Measurements from ENCODE around the gene TMEM266.
A peak's percentile ranks its signal among the peaks of the same experiment; 100 is the strongest.

Gene TMEM266

DNA sequence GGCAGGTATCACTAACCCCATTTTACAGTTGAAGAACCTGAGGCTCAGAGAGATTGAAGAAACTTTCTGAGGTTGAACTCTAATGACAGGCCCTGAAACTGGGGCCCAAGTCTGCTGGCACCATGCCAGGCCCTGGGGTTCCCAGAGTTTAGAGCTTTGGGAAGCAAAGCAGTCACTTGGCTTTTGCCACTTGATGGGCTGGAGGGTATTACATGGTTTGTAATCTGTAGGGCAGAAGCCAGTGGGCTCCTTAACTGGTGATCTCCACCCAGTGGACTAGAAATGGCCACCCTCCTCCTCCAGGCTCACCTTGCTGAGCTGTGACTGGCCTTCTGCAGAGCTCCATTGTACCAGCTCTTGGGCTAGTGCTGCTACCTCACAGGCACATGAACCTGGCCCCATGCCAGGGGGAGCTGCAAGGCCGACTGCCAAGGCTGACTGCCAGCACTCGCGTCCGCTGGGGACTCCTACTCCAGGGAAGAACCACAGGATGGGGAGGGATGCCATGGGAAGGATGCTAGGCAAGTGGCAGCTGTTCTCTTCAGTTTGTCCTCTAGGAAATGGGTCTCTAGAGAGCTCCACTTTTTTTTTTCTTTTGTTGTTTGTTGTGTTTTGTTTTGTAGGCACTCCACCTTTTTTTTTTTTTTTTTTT is 146.7 kb downstream of the TMEM266 start:
- DNase-seq, result peak; percentile 72

DNA sequence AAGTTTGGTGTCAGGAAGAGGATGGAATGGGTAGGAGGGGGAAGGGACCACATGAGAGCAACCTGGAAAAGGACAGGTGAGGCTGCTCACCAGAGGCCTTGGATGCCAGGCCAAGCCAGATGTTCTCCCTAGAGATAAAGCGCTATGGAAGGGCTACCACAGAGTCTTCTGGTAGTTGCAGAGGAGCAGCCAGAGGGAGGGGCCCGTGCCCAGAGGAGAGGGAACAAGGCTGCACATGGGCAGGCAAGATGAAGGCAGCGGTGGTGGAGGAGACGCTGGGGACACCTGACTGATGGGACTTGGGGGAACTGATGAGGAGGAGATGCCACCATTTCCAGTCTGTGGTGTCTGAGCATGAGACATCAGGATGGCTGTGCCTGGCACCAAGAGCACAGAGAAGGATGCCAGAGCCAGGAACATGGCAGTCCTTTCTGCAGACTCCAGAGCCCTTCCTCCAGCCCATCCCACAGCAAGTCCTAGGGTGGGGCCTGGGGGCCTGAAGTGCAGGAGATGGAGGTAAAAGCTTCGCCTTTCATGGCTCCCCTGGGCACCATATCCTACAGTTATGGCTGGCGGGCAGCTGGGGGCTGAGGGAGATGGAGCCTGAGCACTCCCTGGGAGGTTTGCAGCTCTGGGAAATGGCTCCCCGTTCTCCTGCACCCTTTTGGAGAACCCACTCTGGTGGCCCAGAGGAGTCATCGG is 148.4 kb downstream of the TMEM266 start:
- DNase-seq, result no peak

DNA sequence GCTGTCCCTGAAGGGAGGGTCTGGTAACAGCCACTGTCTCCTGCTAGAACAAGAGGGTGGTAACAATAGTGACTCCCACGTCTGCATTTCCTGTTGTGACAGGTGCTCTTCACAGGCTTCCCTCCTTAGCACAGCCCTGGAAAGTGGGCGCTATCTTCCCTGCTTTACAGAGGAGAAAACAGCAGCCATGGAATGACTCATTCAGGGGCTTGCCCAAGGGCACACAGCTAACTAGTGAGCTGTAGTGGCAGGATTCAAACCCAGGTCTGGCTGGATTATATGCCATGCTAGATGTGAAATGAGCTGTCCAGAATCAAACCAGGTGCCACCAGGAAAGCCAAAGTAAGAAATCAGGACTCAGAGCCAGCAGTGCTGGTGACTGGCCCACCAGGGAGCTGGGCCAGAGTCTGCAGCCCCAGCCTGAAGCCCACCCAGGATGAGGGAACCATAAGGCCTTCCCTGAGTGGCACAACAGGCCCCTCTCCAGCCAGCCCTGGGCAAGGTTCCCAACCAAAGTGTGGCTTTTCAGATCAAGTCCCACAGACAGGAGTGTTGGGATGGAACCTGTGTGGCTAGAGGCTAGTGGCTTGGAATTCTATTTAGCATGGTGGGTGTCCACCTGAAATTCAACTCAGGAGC is 149.1 kb downstream of the TMEM266 start:
- peak; percentile 58 for DNase-seq

DNA sequence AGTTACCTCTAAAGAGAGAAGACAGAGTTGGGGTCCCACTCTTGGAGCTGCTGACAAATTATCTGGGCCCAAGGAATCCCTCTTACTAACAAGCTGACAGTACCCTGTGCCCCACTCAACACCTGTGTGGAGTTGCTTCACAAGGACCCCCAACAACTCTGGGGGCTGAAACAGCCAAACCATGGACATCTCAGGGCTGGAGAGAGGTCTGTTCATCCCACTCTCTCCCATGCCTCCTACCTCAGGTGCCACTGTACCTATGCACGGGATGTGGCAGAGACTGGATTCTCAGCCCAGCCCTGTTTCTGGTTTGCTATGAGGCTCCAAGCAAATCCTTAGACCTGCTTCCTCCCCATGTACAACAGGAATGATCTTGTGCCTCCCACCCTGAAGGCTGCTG is 149.7 kb downstream of the TMEM266 start:
- DNase-seq, result no peak

DNA sequence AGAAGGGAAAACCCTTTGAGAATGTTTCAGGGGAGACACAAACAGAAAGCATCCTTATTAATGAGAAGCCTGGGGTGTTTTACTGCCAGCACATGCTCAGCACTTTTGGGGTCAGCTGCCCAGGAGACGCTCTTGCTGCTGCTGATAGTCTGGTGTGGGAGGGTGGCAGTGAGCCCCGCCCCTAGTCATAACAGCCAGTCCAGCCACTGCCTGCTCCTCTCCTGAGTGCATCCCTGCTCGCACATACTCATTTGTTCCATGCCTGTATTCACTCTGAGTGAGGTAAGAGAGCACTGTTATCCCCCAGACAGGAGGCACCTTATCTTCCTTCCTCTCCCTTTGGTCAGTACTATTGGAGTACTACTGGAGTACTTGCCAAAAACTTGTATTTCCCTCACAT is 150.2 kb downstream of the TMEM266 start:
- peak; percentile 90 for DNase-seq

DNA sequence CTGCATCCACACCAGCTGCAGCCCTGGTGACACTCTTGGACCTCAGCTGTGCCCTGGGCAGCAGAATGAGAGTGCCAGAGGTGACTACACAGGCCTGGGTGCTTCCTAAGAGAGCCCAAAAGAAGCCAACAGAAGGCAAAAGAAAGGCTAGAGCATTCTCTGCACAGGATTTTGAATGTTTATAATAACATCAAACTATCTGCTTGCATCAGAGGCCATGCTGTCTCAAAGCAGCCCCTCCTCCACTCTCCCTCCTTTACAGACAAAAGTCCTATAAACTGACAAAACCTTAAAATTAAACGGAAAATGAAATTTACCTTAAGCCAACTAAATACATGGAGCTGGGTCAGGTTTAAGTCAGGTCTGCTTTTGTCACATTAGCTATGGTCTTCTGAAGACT is 155.8 kb downstream of the TMEM266 start:
- no peak for DNase-seq

DNA sequence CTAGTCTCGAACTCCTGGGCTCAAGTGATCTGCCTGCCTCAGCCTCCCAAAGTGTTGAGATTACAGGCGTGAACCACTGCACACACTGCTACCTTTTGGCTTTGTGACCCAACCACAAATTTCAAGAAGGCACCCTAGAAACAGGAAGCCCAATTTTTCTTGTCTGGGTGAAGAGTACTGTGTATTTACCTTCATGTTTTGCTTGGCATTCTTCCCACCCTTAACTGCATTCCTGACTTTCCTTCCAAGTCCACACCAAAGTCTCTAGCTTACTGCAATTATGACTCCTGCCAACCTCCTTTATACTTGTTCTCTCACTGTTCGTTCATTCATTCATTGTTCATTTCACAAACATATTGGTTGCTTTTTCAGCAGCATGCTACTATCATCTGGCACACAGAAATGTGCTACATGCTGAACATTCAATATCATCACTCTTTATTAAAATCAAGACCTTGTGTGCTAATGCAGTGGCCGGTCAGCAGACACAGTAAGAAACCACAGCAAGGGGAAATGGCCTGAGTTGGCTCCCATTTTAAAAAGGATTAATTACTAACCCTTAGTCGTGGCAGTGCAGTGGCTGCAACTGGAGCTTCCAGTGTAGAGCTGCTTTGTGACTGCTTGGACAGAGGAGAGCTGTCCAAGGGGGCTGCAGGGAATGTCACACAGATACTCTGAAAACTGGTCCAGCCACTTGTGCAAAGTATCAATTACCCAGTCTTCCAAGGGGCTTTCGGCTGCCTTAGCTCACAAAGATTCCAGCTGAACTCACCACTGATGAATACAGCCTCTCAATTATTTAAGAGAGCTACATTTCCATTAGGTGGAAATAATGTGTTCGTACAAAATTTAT is 157.5 kb downstream of the TMEM266 start:
- DNase-seq, result peak; percentile 73

DNA sequence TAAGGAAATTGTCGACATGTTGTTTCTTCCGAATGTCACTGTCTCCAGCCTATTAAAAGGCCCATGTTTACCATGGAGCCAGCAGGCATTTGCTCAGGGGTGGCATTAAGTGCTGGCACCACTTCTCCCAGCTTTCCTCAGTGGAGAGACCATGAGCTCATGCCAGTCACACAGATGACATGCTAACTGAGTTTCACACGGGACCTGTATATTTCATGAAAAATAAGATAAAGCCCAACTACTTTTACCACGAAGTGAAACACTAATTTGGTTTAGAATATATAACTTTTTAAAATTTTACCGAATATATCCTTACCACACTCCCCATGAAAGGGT is 158.1 kb downstream of the TMEM266 start:
- DNase-seq, result no peak

DNA sequence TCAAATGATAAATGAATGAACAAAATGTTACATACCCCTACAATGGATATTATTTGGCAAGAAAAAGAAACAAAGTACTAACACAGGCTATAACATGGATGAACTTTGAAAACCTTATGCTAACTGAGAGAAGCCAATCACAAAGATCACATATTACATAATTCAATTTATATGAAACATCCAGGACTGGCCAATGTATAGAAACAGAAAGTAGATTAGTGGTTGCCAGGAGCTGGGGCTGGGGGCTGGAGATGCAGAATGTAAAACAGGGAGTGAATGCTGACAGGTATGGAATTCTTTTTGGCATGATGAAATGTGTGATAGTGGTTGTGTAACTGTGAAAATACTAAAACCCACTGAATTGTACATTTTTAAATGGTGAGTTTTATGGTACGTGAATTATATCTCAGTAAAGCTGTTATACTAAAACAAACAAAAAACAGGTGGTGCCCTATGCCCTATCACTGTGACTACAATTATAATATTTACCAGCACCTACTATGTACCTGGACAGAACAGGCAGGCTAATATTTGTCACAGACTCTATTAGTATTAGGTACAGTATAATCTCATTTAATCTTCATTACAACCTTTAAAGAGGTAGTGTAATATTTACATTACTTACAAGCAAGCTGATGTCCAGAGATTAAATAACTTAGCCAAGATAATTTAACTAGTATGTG is 161.4 kb downstream of the TMEM266 start:
- DNase-seq, result no peak

DNA sequence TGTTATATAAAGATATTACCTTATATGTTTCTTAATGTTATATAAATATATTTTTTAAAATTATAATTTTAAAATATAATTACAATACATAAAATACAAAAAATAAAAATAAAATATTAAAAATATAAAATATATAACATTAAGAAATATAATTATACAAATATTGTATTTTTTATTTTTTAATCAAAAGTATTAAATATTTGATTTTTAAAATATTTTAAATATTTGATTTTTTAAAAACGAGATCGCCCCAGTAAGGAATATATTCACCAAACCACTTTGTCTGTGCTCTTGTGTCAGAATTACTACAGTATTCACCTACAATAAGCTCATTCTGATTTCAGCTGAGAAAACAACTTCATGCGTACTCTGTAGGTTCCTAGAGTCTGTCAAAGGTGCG is 162.4 kb downstream of the TMEM266 start:
- DNase-seq, result no peak

DNA sequence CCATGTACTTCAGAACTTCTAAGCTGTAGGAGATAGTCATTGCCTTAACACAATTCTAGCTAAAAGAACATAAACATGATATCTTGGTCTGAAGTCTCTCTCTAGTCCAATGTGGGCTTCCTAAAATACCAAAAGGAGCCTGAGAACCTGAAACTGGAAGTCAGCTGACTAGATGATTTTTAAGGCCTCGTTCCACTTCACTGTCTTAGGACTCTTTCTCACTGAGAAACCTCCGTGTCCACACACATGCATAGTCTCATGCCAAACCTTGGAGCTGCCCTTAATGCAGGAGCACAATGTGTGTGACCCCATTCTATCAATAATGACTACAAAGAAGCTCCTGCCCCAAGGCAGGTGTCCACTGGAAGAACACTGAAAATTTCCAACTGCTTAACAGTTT is 163.7 kb downstream of the TMEM266 start:
- DNase-seq, result no peak

DNA sequence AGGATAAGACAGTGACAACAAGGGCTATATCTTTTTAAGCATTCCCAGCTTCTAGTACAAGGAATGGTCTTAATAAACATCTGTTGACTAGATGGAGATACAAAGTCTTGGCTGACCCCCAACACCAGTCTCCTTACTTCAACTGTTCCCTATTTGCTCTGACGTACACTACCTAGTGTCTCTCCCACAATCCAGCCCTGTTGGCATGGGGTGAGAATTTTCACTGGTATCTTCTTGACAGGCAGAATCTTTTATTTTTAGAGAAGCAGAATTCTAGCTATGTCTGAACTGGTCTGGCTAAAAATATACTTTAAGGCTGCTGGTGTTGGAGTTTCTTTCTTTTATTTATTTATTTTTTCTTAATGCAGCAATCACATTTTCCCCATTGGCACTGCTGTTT is 169.5 kb downstream of the TMEM266 start:
- DNase-seq, result no peak

DNA sequence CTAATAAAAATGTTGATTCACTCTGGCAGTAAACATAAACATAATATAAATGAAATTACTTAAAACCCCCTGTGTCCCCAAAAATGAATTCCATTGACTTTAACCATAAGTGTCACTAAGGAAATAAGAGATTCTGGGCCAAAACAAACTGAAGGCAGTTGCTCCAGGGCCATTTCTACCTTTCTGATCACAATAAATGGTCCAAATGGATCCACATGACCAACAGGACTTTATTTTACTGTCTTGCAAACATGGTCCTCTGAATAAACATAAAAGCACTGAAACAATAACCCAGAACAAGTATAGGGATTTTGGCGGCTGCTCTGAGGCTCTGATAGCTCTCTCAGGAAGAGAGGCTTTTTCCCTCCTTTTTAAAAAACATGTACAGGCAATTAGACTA is 174.1 kb downstream of the TMEM266 start:
- no peak for DNase-seq

DNA sequence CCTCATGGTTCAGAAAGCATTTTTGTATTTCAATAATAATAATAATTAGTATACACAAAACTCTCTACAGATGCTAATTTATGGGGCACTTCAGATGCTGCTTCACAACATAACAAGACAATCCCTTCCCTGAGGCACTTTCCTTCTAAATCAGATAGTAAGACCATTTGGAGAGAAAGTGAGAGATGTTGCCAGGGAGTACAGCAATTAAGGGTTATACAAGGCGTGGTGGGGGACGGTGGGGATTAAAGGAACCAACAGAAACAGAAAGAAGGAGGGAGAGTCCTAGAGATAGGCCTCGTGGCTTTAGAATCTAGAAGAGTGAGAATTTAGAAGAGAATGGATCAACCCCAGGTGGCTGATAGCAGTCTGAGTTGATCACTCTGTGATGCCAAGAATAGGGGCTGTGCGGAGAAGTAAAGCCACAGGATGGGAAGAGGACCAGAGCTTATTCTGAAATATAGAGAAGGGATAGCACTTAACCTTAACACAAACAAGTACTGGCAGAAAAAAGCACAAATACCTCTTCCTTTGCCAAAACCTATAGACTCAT is 174.6 kb downstream of the TMEM266 start:
- DNase-seq, result no peak

DNA sequence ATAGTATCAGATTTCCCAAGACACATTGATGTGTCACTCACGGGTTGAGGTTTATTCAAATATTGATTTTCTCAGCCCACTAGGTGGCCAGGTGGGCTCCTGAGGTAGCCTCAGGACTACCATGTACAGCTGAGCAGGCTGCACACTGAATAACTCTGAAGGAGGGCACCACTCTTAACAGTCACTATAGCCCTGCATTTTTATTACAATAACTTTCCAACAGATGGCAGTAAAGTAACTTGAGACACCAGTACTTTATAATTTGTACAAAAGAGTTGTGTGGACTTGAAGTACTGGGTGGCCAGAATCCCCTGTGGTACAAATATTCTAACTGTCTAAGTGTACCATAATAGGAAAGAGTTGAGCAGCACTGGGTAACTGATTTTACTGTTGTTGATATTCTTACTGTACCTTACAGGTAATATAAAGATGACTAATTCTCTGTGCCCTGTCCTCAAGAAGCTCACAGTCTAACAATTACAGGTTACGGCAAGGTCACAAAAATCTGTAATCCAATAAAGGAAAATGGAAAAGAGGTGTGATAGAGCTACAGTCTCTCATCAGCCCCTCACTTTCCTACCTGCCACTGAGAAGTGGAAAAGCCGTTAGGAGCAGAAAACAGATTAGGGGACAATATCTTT is 175.5 kb downstream of the TMEM266 start:
- peak; percentile 20 for DNase-seq

DNA sequence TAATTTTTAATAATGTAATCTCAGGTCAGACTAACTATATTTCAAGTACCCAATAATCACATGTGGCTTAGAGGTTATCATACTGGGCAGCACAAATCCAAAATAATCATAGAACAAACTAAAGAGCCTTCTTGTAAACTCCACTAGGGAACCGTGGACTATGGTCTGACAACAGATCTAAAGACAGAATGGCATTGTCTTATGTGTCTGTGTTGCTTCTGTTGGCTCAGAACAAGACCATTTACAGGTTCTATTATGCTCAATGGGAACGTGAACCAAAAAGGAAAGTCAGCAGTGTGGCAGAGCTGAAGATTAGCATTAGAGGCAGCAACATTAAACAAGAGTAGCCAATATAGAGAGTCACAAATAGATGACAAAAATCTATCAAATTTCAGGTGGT is 176.6 kb downstream of the TMEM266 start:
- no peak for DNase-seq

DNA sequence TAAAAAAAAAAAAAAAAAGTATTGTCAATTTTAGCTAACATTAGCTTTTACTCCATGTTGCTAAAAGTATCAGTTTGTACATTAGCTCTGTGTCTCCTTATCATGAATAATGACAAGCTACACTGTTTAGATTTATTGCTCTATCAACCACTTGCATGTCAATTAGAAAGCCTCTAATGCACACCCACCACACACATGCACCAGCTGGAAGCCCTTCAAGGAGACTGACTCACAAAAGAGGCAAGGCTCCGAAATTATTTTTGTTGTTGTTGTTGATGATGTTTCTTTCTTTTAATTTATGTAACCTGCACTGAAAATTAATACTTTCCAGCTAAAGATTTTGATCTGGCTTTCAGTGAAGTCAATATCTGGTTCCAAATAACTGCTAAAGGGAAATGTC is 180.0 kb downstream of the TMEM266 start:
- DNase-seq, result no peak

DNA sequence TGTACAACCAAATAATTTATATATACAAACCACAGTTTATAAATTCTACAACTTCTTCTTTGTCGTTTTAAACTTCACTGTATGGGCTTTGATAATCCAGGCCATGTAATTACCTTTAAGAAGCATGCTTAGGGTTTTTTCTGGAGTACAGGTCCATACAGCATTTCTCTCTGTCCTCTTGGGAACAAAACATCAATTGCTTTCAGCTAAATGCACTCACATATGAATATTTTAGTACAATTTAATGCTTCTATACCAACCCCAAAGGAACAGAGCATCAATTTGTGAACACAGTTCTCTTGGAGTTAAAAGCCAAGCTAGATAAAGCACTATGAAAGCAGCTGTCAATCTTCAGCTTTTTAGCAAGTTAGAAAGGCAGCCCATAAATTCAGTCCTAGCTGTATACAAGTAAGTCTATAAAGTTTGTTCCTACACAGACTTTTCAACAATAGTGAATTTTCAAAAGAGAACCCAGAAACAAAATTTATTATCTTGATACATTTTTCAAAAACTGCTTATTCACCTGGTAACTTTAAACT is 185.4 kb downstream of the TMEM266 start:
- no peak for DNase-seq

DNA sequence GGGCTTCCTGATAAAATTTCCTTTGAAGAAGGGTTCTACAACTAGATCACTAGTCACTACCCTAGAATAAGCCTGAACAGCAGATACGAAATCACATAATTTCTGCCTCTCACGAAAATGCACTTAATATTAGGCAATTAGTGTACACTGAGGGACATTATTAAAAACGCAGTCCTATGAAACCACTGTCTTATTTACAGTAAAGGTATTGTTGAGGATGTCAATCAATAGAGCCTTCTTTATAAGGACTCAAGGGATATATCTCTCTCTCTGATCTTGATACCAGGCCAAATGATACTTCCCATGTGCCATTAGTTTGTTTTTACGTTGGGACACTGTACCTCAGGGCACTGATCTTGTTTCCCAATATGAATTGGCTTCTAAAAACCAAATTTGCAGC is 191.9 kb downstream of the TMEM266 start:
- DNase-seq, result no peak

DNA sequence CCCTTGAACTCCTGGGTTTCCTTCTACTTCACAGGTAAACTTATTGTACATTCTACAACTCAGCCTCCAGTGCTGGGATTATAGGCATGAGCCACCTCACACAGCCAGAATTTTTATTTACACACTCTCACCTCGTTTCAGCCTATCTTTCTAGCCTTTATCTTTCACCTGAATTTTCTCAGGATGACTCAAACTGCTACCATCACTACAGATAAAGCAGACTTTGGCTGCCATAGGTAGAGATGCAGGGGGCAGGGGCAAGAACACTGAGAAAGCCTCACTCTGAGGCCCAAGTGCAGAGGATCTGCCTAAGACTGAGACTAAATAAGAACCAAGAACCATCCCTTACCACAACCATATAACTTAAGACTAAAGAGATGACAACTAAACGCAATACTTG is 192.5 kb downstream of the TMEM266 start:
- peak; percentile 56 for DNase-seq

DNA sequence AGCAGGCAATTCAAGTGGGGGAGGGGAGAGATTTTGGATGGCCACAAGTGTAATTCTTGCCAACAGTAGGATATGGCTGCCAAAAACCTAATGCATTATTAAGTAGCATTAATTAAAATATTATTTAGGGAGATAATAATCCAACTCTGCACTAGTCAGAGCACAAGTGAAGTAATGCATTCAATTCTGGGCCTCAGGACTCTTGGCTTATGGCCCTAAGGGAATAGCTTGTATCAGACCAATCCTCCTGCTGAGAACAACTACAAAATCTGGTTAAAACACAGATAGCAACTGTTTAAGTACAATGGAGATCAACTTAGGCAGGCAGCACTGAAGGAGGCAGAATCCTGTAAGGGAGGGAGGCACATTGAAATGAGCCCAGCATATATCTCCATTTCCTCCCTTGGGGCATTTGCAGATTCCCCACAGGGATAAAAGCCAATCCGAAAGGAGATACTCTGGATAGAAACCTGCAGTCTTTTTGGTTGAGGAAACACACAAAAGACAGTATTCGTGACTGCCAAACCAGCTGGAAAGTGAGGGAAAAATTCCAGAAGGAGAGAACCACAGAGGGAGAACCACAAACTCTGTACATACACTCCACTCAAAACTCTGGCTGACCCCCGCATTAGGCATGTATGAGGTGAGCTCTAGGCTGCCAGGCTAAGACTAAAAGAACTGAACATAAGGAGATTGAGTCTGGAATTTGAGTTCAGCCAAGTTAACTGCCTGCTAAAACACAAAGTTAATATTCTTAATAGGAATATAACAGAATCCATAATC is 194.1 kb downstream of the TMEM266 start:
- DNase-seq, result no peak

Measured in NCI-H226 (cell line).